Breast epithelium (tissue), 4 donors: ENCODE measurements around the gene WAS. TPM values are rescaled to one million over a fixed set of nuclear protein-coding genes. Genes with fewer than 3 reads are reported as not detected.

Source experiments
- DNase-seq, 2 donors: peaks; one replicate each; pipeline ENCODE4 v3.0.0-alpha.2; 2019; ENCODE audit warnings: low spot score in 2 of 2
- H3K27ac ChIP-seq, 2 donors: fragments of 200-600 bp; sonication (generic) in 1 of 2; one replicate each; pipeline ENCODE4 v1.5.1; 2016 to 2019; ENCODE audit warnings: mild to moderate bottlenecking in 1 of 2
- H3K27me3 ChIP-seq, 2 donors: fragments of 200-600 bp; sonication (generic) in 1 of 2; one replicate each; pipeline versions ENCODE4 v1.5.1 to v1.6.0; 2017 to 2019; ENCODE audit warnings: control low read depth in 1 of 2, mild to moderate bottlenecking in 1 of 2
- H3K36me3 ChIP-seq: fragments of 200-600 bp; one replicate; pipeline ENCODE4 v1.5.1; 2019
- H3K4me1 ChIP-seq, 2 donors: fragments of 200-600 bp; sonication (generic); one replicate each; pipeline ENCODE4 v1.5.1; 2016 to 2019; ENCODE audit warnings: control low read depth in 1 of 2
- H3K4me3 ChIP-seq, 3 donors: fragments of 200-600 bp; sonication (generic); 1 replicate in 2 of 3; 2 replicates in 1 of 3; pipeline ENCODE4 v1.5.1; 2016 to 2019; ENCODE audit warnings: mild to moderate bottlenecking in 3 of 3, moderate library complexity in 2 of 3
- H3K9me3 ChIP-seq, 2 donors: fragments of 200-600 bp; sonication (generic) in 1 of 2; one replicate each; pipeline ENCODE4 v1.5.1; 2016 to 2019; ENCODE audit warnings: control low read depth in 1 of 2
- CTCF ChIP-seq, 3 donors: fragments of 450-650 bp; IDR thresholded peaks; one replicate each; pipeline ENCODE4 v1.5.1; 2016 to 2017; ENCODE audit warnings: antibody characterized with exemption in 3 of 3, mild to moderate bottlenecking in 3 of 3, moderate library complexity in 3 of 3
- POLR2A ChIP-seq: fragments of 450-650 bp; IDR thresholded peaks from one replicate; pipeline ENCODE4 v1.6.1; 2016; ENCODE audit warnings: antibody characterized with exemption, mild to moderate bottlenecking, moderate library complexity
- POLR2AphosphoS5 ChIP-seq, 3 donors: sonication (generic); formaldehyde crosslinking; IDR thresholded peaks; one replicate each; pipeline ENCODE4 v1.6.1; 2017; ENCODE audit warnings: antibody characterized with exemption in 3 of 3
- intact Hi-C: fragments of 100-400 bp; cut with DNase I; formaldehyde crosslinking; loops from one replicate; pipeline ENCODE4 v1.15.1; 2023; ENCODE audit warnings: low total_unique reads
- total RNA-seq, 3 donors: library from RNA; depleted of rRNA; stranded (reverse); fragments of >200 nt; gene quantifications; one replicate each; pipeline ENCODE4 v1.1.0, GENCODE V29; 2016

WAS gene
- total RNA-seq, 3 donors from 2014 or later = 2.3 to 12.5 (median 6.0) TPM

- intact Hi-C loops = no loop called here
Observed at GRCh38 chrX:48703642-48704481, 20.3 kb downstream of the WAS start.

GRCh38 chrX:48705871-48706270, 22.3 kb downstream of the WAS start:
- no peak overlapping the region for H3K4me3 ChIP-seq
- DNase-seq = no peak
- peak overlapping the region in 1 of 2 donors; percentile 80 for H3K27ac ChIP-seq
- H3K4me1 ChIP-seq = no peaks in the 10 kb centered on the region
- H3K27me3 ChIP-seq = peaks cover 0 to 59% of the 10 kb centered on the region in 2 donors
- intact Hi-C loops = no loop called here
- H3K9me3 ChIP-seq = no peaks in the 10 kb centered on the region
- H3K36me3 ChIP-seq = no peaks in the 10 kb centered on the region
- no peak for TF ChIP-seq POLR2A
- no peak for TF ChIP-seq POLR2AphosphoS5 (IDR thresholded peaks at IDR 0.05)
- TF ChIP-seq CTCF (IDR thresholded peaks at IDR 0.05) = no peak

More at GRCh38 chrX:48703642-48704481, 20.3 kb downstream of the WAS start:
- peak overlapping the region; percentile 70 to 80 for H3K27ac ChIP-seq
- no peaks in the 10 kb centered on the region for H3K9me3 ChIP-seq
- H3K36me3 ChIP-seq = no peaks in the 10 kb centered on the region
- DNase-seq = peak in 1 of 2 donors; percentile 54
- TF ChIP-seq CTCF (IDR thresholded peaks at IDR 0.05) (no peak), POLR2A (no peak), POLR2AphosphoS5 (IDR thresholded peaks at IDR 0.05) (peak in 1 of 3 donors; percentile 34)
- H3K4me1 ChIP-seq = no peaks in the 10 kb centered on the region
- no peak overlapping the region for H3K4me3 ChIP-seq
- H3K27me3 ChIP-seq = peaks cover 0 to 58% of the 10 kb centered on the region in 2 donors

GRCh38 chrX:48709522-48710112, 26.0 kb downstream of the WAS start:
- Histone ChIP-seq H3K36me3 (no peaks in the 10 kb centered on the region), H3K27ac (no peak overlapping the region), H3K4me1 (no peaks in the 10 kb centered on the region), H3K4me3 (no peak overlapping the region), H3K9me3 (no peaks in the 10 kb centered on the region), H3K27me3 (peaks cover 0 to 56% of the 10 kb centered on the region in 2 donors)
- no peak for DNase-seq
- no peak for TF ChIP-seq CTCF (IDR thresholded peaks at IDR 0.05)
- no peak for TF ChIP-seq POLR2AphosphoS5 (IDR thresholded peaks at IDR 0.05)
- no peak for TF ChIP-seq POLR2A
- intact Hi-C loops = no loop called here

GRCh38 chrX:48711162-48711928, 27.7 kb downstream of the WAS start:
- H3K4me3 ChIP-seq = no peak overlapping the region
- no peak for DNase-seq
- no peak overlapping the region for H3K27ac ChIP-seq
- intact Hi-C loops = no loop called here
- H3K27me3 ChIP-seq = peaks cover 0 to 41% of the 10 kb centered on the region in 2 donors
- no peaks in the 10 kb centered on the region for H3K9me3 ChIP-seq
- no peaks in the 10 kb centered on the region for H3K36me3 ChIP-seq
- no peak for TF ChIP-seq CTCF (IDR thresholded peaks at IDR 0.05)
- no peak for TF ChIP-seq POLR2A
- H3K4me1 ChIP-seq = no peaks in the 10 kb centered on the region
